ENCODE results near the gene PEDS1.
"Not testable (repeated sequence)": the region's sequence is repeated elsewhere in the genome, so short reads cannot be mapped to it uniquely, and the experiment has no call there.

Gene PEDS1

DNA sequence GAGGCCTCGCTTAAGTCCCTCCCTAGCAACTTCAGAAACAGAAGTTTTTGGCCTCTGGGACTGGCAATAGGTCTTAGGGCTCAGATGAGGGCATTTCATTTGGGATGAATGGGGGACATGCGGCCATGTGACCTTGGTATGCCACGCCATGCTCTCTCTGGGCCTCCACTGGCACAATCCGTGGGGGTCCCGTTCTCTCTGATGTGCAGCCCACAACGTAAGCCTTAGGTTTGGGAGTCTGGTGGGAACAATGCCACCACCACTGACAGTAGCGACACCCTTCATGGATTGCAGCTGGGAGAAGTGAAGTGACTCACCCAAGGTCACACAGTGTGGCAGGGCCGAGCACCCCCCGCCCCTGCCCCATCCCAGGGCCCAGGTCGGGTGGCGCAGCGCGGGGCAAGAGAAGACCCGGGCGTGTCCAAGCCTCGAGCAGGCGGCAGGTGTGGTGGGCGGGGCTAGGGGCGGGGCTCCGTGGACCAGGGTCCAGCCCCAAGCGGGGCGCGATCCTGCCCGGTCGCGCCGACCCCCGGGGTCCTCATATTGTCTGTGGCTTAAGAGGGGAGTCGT, 36.2 kb upstream of the PEDS1 start:
- no peak for DNase-seq

DNA sequence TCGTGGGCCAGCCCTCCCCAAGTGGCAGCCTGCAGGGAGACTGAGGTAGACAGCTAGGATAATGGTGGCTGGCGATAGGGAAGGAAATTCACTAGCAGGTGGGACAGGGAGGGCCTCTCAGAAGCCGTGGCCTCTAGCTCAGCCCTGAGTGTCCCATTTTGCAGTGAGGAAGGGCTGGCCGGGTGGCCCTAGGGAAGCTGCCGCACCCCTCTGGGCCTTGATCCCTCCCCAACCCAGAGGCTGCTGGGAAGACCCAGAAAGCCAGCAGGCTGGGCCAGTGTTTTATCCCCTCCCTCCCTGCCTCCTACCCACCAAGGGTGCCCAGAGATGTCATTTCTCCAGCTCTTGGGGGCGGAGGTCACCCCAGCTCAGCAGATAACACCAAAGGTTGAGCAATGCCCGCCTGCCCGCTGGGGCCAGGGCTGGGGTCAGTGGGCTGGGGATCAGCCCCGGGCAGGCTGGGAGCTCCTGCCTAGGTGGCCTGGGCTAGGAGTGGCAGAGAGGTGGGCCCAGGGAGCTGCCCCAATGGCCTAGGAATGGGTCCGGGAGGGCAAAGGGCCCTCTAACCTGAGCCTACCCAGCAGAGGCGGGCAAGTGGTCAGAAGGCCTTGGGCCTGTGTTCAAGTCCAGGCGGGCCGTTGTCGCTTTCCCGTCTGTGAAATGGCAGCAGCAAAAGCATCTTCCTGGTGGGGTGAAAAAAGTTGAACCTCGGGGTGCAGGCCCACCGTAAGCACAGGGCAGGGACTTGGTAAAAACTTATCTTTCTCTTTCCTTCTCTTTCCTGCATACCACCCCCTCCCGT, 35.6 kb upstream of the PEDS1 start:
- DNase-seq, result no peak

DNA sequence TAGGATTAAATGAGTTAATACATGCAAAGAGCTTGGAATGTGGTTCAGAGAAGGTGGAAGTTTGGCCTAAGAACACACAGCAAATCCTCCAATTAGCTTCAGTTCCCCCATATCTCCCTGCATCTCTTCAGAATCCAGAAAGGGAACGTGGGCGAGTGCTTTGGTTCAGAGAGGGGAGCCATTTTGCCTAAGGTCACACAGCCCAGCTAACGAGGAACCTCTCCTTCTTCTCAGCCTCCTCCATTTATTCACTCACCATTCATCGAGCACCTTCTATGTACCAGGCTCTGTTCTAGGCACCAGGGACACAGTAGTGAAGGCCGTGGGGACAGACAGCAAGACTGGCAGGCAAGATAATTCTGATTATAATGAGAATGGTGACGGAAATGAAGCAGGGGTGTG, 34.8 kb upstream of the PEDS1 start:
- no peak for DNase-seq

DNA sequence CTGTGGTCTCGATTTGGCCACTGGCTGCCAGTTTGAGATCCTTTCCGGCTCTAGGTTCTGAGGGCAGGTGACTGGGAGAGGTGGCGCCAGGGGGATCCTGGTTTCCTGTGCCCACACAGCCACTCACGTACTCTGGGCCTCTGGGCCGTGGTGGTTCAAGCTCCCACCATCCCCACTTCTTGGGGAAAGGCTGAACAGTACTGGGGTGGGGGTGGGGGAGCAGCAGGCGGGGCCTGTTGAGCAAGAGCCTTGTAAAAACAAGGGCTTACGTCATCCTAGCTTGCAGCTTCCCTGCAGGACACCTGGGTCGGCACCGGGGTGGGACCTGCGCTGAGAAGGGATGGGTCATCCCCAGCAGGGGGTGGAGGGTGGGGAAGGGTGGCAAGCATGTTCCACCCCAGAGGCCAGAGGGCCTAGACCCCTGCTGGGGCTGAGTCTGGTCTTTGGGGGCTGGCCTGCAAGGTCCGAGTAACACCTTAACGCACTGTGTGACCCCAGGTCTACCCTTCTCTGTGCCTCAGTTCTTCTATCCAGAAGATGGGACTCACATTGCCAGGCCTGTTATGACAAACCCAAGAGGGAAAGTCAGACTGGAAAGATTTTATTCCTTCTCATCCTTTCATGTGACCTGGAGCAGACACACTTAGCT, 34.0 kb upstream of the PEDS1 start:
- DNase-seq, result no peak

DNA sequence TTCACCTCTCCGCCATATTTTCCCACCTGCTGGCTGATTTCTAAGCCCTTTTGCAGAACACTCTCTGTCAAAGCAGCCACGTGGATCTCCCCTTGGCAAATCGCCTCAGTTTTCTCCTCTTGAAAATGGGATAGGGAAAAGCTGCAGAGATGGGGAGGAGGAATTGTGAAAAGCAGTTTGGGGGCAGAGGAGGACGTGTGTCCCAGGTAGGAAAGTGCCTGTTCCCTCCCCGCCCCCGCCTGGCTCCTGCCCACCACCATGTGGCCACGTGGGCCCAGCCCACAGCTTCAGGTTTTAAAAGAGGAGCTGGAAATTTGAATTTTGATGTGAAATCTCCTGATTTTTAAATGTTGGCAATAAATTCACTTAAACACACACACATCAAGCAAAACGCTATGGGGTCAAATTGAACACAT, 33.5 kb upstream of the PEDS1 start:
- DNase-seq, result no peak

DNA sequence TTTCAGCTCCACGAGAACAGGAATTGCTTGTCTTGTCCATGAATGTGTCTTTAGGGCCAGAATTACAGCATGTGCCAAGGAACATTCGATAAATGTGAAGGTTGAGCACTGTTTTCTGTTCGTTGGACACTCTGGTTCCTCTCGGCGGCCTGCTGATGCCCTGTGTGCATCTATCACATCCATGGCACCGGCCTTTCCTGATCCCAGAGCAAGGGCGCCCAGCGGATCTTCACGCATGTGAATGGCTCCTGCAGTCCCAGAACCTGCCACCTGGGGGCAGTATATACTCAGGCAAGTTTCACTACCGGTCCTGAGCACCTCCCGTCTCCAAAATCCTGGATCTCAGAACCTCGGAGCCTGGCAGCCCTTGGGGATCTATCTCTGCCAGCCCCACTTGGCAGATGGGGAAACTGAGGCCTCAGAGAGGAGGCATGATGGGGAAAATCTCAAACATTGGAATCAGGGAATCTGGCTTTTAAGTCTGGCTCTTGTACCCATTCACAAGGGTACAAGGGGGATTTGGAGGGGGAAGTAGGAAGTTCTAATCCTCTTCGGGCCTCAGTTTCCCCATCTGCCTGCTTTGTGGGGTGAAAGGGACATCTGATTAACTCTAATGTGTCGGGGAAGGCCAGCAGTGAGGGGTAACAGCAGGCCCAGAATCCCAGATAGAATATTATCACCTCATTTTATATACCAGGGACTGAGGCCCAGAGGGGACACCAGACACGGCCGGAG, 32.8 kb upstream of the PEDS1 start:
- DNase-seq, result peak; percentile 93

DNA sequence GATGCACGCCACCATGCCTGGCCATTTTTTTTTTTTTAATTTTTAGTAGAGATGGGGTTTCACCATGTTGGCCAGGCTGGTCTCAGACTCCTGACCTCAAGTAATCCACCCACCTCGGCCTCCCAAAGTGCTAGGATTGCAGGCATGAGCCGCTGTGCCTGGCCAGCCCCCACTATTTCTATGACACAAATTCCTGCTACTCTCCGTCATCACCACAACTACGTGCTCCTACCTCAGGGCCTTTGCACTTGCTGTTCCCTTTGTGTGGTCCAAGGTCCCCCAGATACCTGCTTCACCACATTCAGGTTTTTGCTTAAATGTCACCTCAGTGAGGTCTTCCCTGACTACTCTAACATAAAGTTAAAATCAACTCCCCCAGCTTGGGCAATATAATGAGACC, 31.9 kb upstream of the PEDS1 start:
- DNase-seq, result no peak

DNA sequence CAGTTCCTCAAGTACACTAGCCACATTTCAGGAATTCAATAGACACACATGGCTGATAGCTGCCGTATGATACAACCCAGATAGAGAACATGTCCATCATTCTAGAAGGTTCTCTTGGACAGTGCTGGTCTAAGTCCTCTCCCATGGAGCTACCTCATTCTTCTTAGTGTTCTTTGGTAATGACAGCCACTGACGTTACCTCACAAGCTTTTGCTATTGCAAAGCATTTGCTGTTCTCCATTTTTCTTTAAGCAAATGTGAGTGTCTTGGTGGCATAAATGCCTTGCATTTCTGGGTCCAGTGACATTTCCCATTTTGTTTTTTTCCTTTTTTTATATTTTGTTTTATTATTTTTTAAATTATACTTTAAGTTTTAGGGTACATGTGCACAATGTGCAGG, 28.8 kb upstream of the PEDS1 start:
- DNase-seq, result no peak

DNA sequence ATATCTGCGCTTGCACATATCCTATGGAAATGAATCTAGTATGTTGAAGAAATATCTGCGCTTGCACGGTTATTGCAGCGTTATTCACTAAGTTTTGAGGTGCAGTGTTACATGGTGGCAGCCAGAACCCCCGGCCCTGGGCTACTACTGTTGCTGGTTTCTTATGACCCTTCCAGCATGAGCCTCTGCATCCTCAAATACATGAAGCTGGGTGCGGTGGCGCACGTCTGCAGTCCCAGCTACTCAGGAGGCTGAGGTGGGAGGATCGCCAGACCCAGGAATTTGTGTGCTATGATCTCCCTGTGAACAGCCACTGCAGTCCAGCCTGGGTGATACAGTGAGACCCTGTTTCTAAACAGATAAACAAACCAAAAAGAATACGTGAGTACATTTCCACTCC, 27.8 kb upstream of the PEDS1 start:
- no peak for DNase-seq

DNA sequence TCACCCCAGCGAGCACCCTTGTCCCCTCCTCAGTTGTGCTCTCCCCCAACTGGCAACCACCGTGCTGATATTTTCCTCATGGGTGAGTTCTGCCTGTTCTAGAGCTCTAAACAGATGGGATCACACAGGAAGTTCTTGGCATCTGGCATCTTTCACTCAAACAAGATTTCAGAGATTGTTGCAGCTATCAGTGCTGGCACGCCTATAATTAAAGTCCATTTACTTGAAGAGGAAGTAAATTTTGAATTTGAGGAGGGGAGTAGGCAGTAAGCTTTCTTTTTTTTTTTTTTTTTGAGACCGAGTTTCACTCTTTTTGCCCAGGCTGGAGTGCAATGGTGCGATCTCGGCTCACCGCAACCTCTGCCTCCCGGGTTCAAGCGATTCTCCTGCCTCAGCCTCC, 25.1 kb upstream of the PEDS1 start:
- not testable (repeated sequence) for DNase-seq

DNA sequence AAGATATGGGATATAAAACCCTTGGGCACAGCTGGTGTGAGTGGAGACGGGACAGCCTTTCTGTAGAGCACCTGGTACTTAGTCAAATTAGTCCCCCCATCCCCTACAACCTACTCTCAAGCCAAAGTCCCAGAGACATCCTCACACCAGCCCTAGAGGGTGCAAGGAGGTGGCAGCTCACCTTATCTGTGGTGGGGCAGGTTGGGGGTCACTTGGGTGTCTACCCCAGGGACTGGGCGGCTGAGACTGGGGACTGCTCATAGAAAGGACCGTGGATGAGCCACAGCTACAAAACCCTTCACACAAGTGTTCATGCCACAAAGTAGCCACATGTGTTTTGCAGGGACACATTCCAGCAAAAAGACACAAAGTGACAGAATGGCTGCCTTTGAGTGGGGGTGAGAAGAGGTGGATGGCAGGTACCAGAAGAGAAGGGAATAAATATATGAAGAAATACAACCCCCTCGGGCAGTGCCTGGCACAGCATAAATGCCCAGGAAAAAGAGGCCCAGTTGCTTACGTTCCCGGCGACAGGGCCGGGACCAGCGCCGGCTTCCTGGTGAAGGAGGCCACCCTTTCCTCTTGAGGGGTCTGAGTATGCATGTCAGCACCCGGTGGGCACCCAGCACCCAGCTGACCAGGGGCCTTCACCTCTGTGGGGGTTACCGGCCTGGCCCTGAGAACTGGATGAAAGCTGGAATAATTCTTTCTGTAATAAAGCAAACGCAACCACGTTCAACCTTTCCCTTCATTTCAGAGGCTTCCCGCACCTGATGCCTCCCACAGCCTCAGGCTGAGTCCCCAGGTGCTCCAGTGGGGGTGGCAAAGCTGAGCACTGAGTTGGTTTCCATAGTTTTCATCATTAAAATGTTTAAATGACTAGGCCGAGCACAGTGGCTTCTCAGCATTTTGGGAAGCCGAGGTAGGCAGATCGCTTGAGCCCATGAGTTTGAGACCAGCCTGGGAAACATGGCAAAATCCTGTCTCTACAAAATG, 22.7 kb upstream of the PEDS1 start:
- no peak for DNase-seq

DNA sequence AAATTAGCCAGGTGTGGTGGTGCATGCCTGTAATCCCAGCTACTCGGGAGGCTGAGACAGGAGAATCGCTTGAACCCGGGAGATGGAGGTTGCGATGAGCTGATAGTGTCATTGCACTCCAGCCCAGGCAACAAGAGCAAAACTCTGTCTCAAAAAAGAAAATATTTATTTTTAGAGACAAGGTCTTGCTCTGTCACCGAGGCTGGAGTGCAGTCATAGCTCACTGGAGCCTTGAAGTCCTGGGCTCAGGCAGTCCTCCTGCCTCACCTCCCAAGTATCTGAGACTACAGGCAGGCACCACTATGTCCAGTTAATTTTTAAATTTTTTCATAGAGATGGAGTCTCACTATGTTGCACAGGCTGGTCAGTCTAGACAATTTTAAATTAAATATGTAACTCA, 20.9 kb upstream of the PEDS1 start:
- DNase-seq, result no peak

DNA sequence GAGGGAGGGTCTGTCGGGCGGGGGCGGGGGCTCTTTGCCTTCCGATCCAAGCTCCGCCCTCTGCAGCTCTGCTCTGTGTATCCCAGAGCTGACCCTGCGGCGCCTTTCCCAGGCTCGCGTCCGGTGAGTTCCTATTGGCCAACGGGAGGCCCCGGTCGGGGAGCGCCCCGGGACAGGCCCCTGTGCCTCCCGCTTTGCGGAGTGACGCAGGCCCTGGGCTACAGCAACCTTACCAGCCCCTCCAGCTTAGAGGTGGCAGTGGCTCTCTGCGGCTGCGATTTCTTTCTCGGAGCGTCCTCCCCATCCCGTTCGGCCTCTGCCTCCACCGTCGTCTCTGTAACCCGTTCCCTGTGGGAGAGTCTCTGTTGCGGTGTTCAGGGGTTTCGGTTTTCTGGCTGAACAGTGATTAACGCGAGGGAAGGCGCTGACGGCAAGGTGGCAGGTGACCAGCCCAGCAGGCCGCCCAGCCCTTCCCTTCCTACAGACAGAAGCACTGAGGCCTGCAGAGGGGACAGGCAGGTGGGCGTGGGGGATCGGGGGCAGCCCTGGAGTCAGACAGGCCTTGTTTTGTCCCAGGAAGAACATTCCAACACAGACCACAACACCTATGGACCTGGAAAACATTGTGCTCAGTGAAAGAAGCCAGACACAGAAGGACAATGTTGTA, 19.0 kb upstream of the PEDS1 start:
- peak; percentile 66 for DNase-seq

DNA sequence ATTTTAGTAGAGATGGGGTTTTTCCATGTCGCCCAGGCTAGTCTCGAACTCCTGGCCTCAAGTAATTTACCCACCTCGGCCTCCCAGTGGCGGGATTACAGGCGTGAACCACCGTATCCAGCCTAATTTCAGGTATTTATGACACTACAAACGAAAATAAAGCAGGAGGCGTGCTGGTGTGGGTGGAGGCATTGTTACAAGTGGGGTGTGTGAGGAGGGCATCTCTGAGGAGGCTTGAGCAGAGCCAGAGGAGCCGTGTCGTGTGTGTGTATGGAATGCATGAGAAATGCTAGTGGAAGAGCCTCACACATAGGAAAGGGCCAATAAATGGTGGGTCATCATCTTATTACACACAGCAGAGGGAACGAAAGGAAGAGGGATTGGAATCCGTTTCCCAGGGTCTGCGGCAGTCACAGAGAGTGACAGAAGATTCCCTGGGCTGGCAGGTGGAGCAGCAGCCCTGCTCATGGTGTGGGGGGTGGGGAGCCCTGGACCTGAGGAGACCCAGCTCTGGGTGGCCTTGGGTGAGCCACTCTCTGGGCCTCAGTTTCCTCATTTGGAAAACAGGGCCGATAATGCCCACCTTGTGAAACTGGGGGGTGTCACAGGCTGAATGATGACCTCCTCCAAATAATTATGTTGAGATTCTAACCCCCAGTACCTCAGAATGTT, 17.2 kb upstream of the PEDS1 start:
- DNase-seq, result no peak

DNA sequence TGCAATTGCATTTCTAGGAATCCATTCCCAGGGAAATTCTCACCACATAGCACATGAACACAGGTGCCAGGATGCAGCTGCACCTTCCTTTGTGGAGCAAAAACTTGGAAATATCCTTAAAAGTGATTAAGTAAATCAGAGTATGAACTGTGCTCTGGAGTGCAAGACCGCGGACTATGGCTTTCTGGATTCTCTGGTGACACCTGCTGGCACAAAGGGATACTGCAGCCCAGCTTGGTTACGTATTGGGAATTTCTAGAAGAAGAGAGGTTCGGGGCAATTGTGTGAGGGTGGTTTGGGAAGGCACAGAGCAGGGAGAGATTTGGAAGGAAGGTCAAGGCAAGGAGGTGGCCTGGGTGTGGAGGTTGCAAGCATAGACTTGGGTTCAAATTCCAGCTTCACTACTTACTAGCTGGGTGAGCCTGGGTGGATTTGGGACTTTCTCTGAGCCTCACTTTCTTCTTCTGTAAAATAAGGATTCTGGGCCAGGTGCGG, 15.9 kb upstream of the PEDS1 start:
- DNase-seq, result peak; percentile 88

DNA sequence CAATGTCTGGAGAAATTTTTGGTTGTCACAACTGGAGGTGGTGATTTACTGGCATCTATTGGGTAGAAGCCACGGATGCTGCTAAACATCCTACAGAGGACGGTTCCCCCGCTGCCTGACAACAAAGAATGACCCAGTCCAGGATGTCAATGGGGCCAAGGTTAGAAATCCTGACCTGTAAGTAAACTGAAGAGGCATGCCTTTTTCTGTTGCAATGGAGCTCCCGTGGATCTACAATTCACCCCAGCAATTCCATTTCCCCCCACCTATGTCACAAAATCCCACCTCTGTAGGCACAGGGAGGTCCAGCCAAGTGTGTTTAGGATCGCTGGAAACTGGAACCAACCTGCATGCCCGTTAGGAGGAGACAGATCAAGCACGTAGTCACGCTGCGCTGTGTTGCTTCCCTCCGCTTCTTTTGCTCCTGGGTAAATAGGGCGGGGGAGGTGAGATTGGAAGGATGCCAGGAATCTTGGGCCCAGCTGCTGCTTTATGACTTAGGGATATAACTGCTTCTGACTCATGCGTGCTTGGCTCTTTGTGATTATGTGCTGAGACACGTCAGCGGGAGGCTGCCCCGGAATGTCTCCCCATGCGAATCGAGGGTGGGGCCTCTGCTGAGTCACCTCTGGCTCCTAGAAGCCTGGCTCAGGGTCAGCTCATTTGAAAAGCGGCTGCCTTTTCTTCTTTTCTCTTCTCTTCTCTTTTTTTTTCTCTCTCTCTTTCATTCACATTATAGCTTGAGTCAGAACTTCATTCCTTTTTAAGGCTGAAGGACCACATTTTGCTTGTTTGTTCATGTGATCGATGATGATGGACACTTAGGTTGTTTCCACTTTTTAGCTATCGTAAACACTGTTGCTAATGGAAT, 12.4 kb upstream of the PEDS1 start:
- peak; percentile 99 for DNase-seq

DNA sequence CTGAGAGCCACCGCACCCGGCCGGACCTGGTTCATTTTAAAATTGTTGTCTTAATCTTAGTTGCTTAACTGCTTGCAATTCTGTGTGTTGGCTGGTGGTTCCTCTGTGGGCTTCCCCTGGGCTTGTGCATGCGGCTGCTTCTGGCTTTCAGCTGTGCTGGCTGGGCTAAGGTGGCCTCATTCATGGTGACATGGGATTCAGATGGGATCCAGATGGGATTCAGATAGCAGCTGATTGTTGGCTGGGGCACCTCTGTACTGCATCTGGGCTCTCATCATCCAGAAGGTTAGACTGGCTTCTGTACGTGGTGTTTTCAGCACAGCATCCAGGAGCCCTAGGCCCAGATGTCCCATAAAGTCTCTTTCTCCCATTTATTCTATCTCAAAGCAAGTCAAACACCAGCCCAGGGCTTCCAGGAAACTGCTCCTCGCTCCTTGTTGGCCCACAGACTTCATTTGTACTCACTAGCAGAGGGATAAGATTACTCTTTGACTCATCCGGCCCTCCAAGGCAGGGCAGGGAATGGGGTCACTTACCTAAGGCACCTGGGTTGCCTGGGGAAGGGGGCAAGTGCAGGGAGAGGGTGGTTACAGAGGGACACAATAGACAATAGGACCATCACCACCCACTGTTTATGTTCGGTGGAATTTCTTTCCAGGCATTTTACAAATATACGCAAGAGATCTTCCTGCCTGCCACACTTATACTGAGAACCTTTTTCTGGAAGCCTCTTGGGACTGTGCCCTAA, 10.2 kb upstream of the PEDS1 start:
- peak; percentile 17 for DNase-seq

DNA sequence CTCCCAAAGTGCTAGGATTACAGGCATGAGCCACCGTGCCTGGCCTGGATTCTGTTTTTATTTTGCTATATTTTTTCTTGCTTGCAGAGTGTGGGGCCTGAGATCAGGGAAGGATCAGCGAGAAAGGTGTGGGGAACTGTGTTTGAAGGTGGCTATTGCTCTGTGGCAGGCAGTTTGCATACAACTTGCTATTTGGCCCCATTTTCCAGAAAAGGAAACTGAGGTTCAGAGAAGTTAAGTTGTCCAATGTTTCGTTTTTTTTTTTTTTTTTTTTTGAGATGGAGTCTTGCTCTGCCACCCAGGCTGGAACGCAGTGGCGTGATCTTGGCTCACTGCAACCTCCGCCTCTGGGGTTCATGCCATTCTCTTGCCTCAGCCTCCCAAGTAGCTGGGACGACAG, 8.0 kb upstream of the PEDS1 start:
- DNase-seq, result not testable (repeated sequence)

DNA sequence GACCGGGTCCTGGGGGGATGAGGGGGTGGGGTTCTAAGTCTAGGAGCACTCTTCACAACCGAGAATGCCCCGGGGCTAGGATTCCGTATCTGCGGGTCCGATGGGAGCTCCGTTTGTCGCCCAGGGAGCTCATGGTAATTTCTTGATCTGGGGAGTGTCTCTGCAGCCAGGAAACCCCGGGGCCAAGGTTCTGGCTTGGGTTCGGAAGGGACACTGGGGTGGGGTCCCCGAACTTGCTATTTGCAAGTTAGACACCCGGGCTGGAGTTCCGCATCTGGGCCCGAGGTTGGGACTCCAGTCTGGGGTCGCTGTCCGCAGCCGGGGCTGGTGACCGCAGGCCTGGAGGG, 397 bp downstream of the PEDS1 start:
- DNase-seq, result no peak

All from T1000 (cell line).